K562 (cell line): ENCODE results near the gene PARD3. TPM values are rescaled to one million over a fixed set of nuclear protein-coding genes. Genes with fewer than 3 reads are reported as not detected.

Source experiments
- ATAC-seq: fragments of 200-7000 bp; cut with Tn5 transposase; 3 replicates; pipeline ENCODE4 v1.9.1; 2020; ENCODE audit warnings: moderate library complexity
- BruUV-seq: library from RNA; stranded (reverse); fragments of 400-500 nt; replicated peaks from 2 replicates; lab custom pipeline; 2021; lab: Mats Ljungman, UMichigan
- CTCF ChIA-PET: fragments of 300-600 bp; formaldehyde crosslinking; extraction: SDS; loops from one replicate; lab custom pipeline; 2021; ENCODE audit warnings: low intra/inter-chr PET ratio; lab: Yijun Ruan, JAX
- POLR2A ChIA-PET: fragments of 300-600, 350-650 bp; sonication (Branson Sonifier 250); formaldehyde crosslinking; extraction: SDS; loops from one replicate; lab custom pipeline; 2021; ENCODE audit warnings: antibody characterized with exemption, inconsistent platforms; lab: Yijun Ruan, JAX
- DNase-seq, 4 experiments: peaks; one replicate each; pipeline versions ENCODE4 v3.0.0 to v3.0.0-alpha.2; 2011 to 2018; ENCODE audit warnings: low spot score in 3 of 4, mixed read lengths in 3 of 4; ENCODE audit errors: extremely low read depth in 1 of 4
- FAIRE-seq: peaks from 2 replicates; lab custom pipeline; 2011; peaks lifted over from hg19 to GRCh38; lab: Jason Lieb, UNC
- H2AFZ ChIP-seq: 2 replicates; pipeline ENCODE4 v1.6.0; 2011; ENCODE audit warnings: low read depth, low read length, control low read depth, inconsistent platforms
- H3K27ac ChIP-seq: fragments of 200-600 bp; 3 replicates; pipeline ENCODE4 v1.8.0; 2011; ENCODE audit warnings: low read depth, mild to moderate bottlenecking, control low read depth, inconsistent platforms, low read length, moderate library complexity, mixed read lengths; ENCODE audit errors: extremely low read depth
- H3K27me3 ChIP-seq, 2 experiments: fragments of 300-600 bp in 1 of 2; 2 replicates in 1 of 2; 3 replicates in 1 of 2; pipeline versions ENCODE4 v1.6.0 to v1.8.0; 2011; ENCODE audit warnings: inconsistent platforms in 2 of 2, low read length in 2 of 2, mild to moderate bottlenecking in 1 of 2, mixed read lengths in 1 of 2, moderate library complexity in 1 of 2; ENCODE audit not compliant: control insufficient read depth in 2 of 2, insufficient read depth in 2 of 2
- H3K36me3 ChIP-seq: fragments of 300-600 bp; 3 replicates; pipeline ENCODE4 v1.8.0; 2011; ENCODE audit warnings: mild to moderate bottlenecking, low read length, inconsistent platforms; ENCODE audit not compliant: control insufficient read depth, insufficient read depth
- H3K4me1 ChIP-seq, 2 experiments: fragments of 200-600 bp in 1 of 2; replicated peaks in 1 of 2; 2 replicates in 1 of 2; 3 replicates in 1 of 2; pipeline versions ENCODE4 v1.5.1 to v1.8.0; 2011; ENCODE audit warnings: inconsistent platforms in 2 of 2, low read length in 2 of 2, mild to moderate bottlenecking in 1 of 2, mixed read lengths in 1 of 2, moderate library complexity in 1 of 2; ENCODE audit not compliant: control insufficient read depth in 2 of 2, insufficient read depth in 2 of 2
- H3K4me2 ChIP-seq: 2 replicates; pipeline ENCODE4 v1.6.1; 2011; ENCODE audit warnings: low read length, control low read depth, inconsistent platforms, mixed read lengths; ENCODE audit not compliant: insufficient read depth
- H3K4me3 ChIP-seq: fragments of 200-600 bp; sonication (generic), shearing (Covaris generic); 2 replicates; pipeline ENCODE4 v1.5.1; 2016; ENCODE audit warnings: control low read depth, inconsistent platforms
- H3K79me2 ChIP-seq: fragments of 200-600 bp; 3 replicates; pipeline ENCODE4 v1.8.0; 2011; ENCODE audit warnings: low read length, inconsistent platforms; ENCODE audit not compliant: control insufficient read depth, insufficient read depth
- H3K9ac ChIP-seq, 2 experiments: 2 replicates each; pipeline versions ENCODE4 v1.6.0 to v1.6.1; 2011; ENCODE audit warnings: low read depth in 2 of 2, low read length in 2 of 2, control low read depth in 1 of 2, inconsistent platforms in 1 of 2, mild to moderate bottlenecking in 1 of 2, mixed read lengths in 1 of 2; ENCODE audit not compliant: insufficient read depth in 1 of 2
- H3K9me1 ChIP-seq: one replicate; pipeline ENCODE4 v1.6.0; 2011; ENCODE audit warnings: inconsistent platforms, mild to moderate bottlenecking, low read length, moderate library complexity; ENCODE audit not compliant: control insufficient read depth, insufficient read depth
- H3K9me3 ChIP-seq: replicated peaks from 2 replicates; pipeline ENCODE4 v1.5.1; 2011; ENCODE audit warnings: low read depth, low read length, inconsistent platforms; ENCODE audit not compliant: control insufficient read depth, insufficient read depth
- H4K20me1 ChIP-seq: replicated peaks from 2 replicates; pipeline ENCODE4 v1.6.1; 2011; ENCODE audit warnings: low read length, inconsistent platforms, mixed read lengths; ENCODE audit not compliant: control insufficient read depth, insufficient read depth
- FOSL1 ChIP-seq: fragments of 200-800 bp; sonication (Bioruptor generic); conservative IDR thresholded peaks from 2 replicates; pipeline ENCODE4 v1.6.1; 2016; ENCODE audit warnings: missing genetic modification characterization, missing compliant biosample characterization
- FOXM1 ChIP-seq, 2 experiments: fragments of 450-650 bp in 1 of 2; sonication (generic) in 1 of 2; formaldehyde crosslinking in 1 of 2; IDR thresholded peaks; 2 replicates each; pipeline versions ENCODE4 v1.6.1 to v1.9.0; 2017 to 2022; ENCODE audit warnings: low read depth in 2 of 2, mild to moderate bottlenecking in 2 of 2, missing genetic modification reagents in 1 of 2, moderate library complexity in 1 of 2
- KHSRP ChIP-seq: fragments of 450-650 bp; IDR thresholded peaks from 2 replicates; pipeline ENCODE4 v1.6.1; 2017
- PRPF4 ChIP-seq: fragments of 200-400 bp; formaldehyde crosslinking; IDR thresholded peaks from one replicate; pipeline ENCODE4 v1.6.1; 2017; ENCODE audit warnings: low read length, low read depth, mild to moderate bottlenecking; ENCODE audit not compliant: insufficient read depth, poor library complexity, severe bottlenecking
- RBM17 ChIP-seq: fragments of 200-400 bp; formaldehyde crosslinking; IDR thresholded peaks from 2 replicates; pipeline ENCODE4 v1.6.1; 2017; ENCODE audit warnings: low read depth, mild to moderate bottlenecking, low read length, borderline replicate concordance
- SNRNP70 ChIP-seq: fragments of 200-400 bp; formaldehyde crosslinking; optimal IDR thresholded peaks from 2 replicates; pipeline ENCODE3; 2017; ENCODE audit warnings: low read depth, low read length
- SP1 ChIP-seq: sonication (generic); formaldehyde crosslinking; IDR thresholded peaks from 2 replicates; pipeline ENCODE4 v1.8.1; 2022; ENCODE audit warnings: mild to moderate bottlenecking, missing genetic modification reagents
- U2AF1 ChIP-seq: fragments of 200-400 bp; formaldehyde crosslinking; optimal IDR thresholded peaks from 2 replicates; pipeline ENCODE3; 2017; ENCODE audit warnings: mild to moderate bottlenecking, low read depth, low read length, moderate library complexity
- ZBTB8A ChIP-seq: fragments of 450-650 bp; IDR thresholded peaks from 2 replicates; pipeline ENCODE4 v1.6.1; 2018; ENCODE audit warnings: mild to moderate bottlenecking, moderate library complexity; ENCODE audit not compliant: partially characterized antibody
- ZNF282 ChIP-seq: sonication (generic); formaldehyde crosslinking; IDR thresholded peaks from 2 replicates; pipeline ENCODE4 v1.8.1; 2023; ENCODE audit warnings: missing genetic modification reagents
- ZNF316 ChIP-seq: fragments of 450-650 bp; IDR thresholded peaks from 2 replicates; pipeline ENCODE4 v1.6.1; 2016
- ZNF347 ChIP-seq: fragments of 450-650 bp; formaldehyde crosslinking; IDR thresholded peaks from 2 replicates; pipeline ENCODE4 v1.4.0; 2020; ENCODE audit warnings: low read depth, mild to moderate bottlenecking, moderate library complexity
- ZNF79 ChIP-seq: fragments of 250-450 bp; sonication (Bioruptor Pico); IDR thresholded peaks from 2 replicates; pipeline ENCODE4 v1.4.0; 2020; ENCODE audit warnings: low read depth, mild to moderate bottlenecking, moderate library complexity
- WGBS: fragments of 100-300 bp; shearing (Covaris generic); methylation state at CpG from one replicate; pipeline ENCODE4 v1.1.6; 2016; ENCODE audit warnings: low coverage, mixed read lengths; ENCODE audit not compliant: insufficient coverage; ENCODE audit errors: missing lambda C conversion rate; 5-methylcytosine and 5-hydroxymethylcytosine counted together
- in situ Hi-C: fragments of 300-500 bp; cut with MboI; formaldehyde crosslinking; loops from 4 replicates; pipeline ENCODE4 v1.15.0; 2018; ENCODE audit warnings: inconsistent platforms, mixed read lengths
- intact Hi-C: fragments of 100-400 bp; cut with micrococcal nuclease; formaldehyde crosslinking; loops from 2 replicates; pipeline ENCODE4 v1.14.2; 2022
- polyA plus RNA-seq, 8 experiments: library from polyadenylated mRNA; depleted of rRNA in 4 of 8; stranded (reverse) in 5 of 8; unstranded in 3 of 8; fragments of >200 nt; fragmentation: Nextera tagmentation in 2 of 8; fragmentation: Illumina TruSeq in 1 of 8; extraction: Ambion mirVana in 2 of 8; extraction: Trizol in 1 of 8; gene quantifications; 2 replicates each; pipeline versions ENCODE4 v1.2.1 to v1.2.3, GENCODE V29; 2011 to 2014; ENCODE audit warnings: inconsistent platforms in 1 of 8, missing spikeins in 1 of 8
- total RNA-seq, 7 experiments: library from RNA; depleted of rRNA in 6 of 7; stranded (reverse); fragments of >200 nt in 6 of 7; fragmentation: Illumina TruSeq in 2 of 7; extraction: Trizol in 2 of 7; gene quantifications; 2 replicates each; pipeline versions ENCODE4 v1.2.1 to v1.2.3, GENCODE V29; 2011 to 2021; ENCODE audit warnings: low replicate concordance in 1 of 7
- TF ChIP-seq, protein P1 (sequence below): fragments of 450-650 bp; IDR thresholded peaks from 2 replicates; pipeline ENCODE4 v1.6.1; 2017; ENCODE audit warnings: mild to moderate bottlenecking, moderate library complexity
- TF ChIP-seq, protein P2 (sequence below): fragments of 450-650 bp; IDR thresholded peaks from 2 replicates; pipeline ENCODE4 v1.6.1; 2017; ENCODE audit warnings: antibody characterized with exemption, mild to moderate bottlenecking

The PARD3 gene
- total and polyA plus RNA-seq, 9 of the 15 experiments (the other 6 are each of a cell fraction or from before 2014, with no cell fraction given), result 2.7 to 11.7 (median 7.7) TPM

DNA sequence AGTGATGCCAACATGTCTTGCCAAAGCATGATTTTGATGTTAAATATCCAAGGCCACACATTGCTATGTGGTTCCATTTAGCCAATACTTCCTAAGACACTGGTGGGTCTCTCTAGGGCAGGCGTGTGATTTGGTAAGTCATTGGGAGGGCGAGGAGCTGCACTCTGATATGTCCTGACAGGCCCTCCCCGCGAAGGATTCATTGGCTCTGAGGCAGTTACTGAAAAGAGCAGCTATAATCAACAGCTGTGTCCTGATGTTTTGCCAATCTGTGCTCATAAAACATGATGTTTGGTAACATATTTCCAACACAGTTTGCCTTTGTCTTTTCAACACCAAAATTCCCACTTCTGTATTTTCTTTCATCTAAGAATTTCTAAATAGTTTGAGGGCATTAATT, 646.7 kb downstream of the PARD3 start:
- TF ChIP-seq, protein P1, sequence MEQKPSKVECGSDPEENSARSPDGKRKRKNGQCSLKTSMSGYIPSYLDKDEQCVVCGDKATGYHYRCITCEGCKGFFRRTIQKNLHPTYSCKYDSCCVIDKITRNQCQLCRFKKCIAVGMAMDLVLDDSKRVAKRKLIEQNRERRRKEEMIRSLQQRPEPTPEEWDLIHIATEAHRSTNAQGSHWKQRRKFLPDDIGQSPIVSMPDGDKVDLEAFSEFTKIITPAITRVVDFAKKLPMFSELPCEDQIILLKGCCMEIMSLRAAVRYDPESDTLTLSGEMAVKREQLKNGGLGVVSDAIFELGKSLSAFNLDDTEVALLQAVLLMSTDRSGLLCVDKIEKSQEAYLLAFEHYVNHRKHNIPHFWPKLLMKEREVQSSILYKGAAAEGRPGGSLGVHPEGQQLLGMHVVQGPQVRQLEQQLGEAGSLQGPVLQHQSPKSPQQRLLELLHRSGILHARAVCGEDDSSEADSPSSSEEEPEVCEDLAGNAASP, result no peak
- no peak for TF ChIP-seq ZBTB8A
- TF ChIP-seq U2AF1, result no peak
- TF ChIP-seq KHSRP, result no peak
- no peak for TF ChIP-seq ZNF282 (CRISPR knock-in tag)
- no peak for TF ChIP-seq ZNF316
- TF ChIP-seq ZNF79, result no peak
- TF ChIP-seq FOSL1 (tag), result no peak
- TF ChIP-seq, protein P2, sequence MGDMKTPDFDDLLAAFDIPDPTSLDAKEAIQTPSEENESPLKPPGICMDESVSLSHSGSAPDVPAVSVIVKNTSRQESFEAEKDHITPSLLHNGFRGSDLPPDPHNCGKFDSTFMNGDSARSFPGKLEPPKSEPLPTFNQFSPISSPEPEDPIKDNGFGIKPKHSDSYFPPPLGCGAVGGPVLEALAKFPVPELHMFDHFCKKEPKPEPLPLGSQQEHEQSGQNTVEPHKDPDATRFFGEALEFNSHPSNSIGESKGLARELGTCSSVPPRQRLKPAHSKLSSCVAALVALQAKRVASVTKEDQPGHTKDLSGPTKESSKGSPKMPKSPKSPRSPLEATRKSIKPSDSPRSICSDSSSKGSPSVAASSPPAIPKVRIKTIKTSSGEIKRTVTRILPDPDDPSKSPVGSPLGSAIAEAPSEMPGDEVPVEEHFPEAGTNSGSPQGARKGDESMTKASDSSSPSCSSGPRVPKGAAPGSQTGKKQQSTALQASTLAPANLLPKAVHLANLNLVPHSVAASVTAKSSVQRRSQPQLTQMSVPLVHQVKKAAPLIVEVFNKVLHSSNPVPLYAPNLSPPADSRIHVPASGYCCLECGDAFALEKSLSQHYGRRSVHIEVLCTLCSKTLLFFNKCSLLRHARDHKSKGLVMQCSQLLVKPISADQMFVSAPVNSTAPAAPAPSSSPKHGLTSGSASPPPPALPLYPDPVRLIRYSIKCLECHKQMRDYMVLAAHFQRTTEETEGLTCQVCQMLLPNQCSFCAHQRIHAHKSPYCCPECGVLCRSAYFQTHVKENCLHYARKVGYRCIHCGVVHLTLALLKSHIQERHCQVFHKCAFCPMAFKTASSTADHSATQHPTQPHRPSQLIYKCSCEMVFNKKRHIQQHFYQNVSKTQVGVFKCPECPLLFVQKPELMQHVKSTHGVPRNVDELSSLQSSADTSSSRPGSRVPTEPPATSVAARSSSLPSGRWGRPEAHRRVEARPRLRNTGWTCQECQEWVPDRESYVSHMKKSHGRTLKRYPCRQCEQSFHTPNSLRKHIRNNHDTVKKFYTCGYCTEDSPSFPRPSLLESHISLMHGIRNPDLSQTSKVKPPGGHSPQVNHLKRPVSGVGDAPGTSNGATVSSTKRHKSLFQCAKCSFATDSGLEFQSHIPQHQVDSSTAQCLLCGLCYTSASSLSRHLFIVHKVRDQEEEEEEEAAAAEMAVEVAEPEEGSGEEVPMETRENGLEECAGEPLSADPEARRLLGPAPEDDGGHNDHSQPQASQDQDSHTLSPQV, result no peak
- TF ChIP-seq FOXM1 (IDR thresholded peaks at IDR 0.05; ENCODE audit: low read depth), result no peak
- no peak for TF ChIP-seq FOXM1 (CRISPR knock-in tag; IDR thresholded peaks at IDR 0.05; ENCODE audit: low read depth)
- no peak for TF ChIP-seq RBM17
- no peak for TF ChIP-seq PRPF4
- TF ChIP-seq SP1, result no peak
- no peak for TF ChIP-seq ZNF347 (CRISPR knock-in tag)
- TF ChIP-seq SNRNP70, result no peak
- FAIRE-seq (no peak), ATAC-seq (no peak), DNase-seq (no peak)
- ChIA-PET POLR2A (no interaction called here), CTCF (no interaction called here)
- H3K4me1 ChIP-seq, result no peaks in the 10 kb centered on the region; a peak in 1 of 5 replicates
- H3K36me3 ChIP-seq, result no peaks in the 10 kb centered on the region
- no peaks in the 10 kb centered on the region for H3K9me3 ChIP-seq
- H3K27me3 ChIP-seq, result peaks cover 0 to 3% of the 10 kb centered on the region in 2 experiments; a peak in 1 of 5 replicates
- in situ Hi-C loops, result no loop called here
- H3K9ac ChIP-seq, result no peak overlapping the region
- H3K4me3 ChIP-seq, result no peak overlapping the region
- no peak overlapping the region for H2AFZ ChIP-seq
- no peaks in the 10 kb centered on the region for H3K9me1 ChIP-seq
- no peaks in the 10 kb centered on the region for H3K79me2 ChIP-seq
- no TSS peak for BruUV-seq
- intact Hi-C loops, result no loop called here
- H3K27ac ChIP-seq, result no peak overlapping the region
- H4K20me1 ChIP-seq, result no peaks in the 10 kb centered on the region
- WGBS, result 2% methylated on average over 4 of the region's 4 CpGs
- no peak overlapping the region for H3K4me2 ChIP-seq
